Measurements from ENCODE around the gene SENP7. TPM values are rescaled to one million over a fixed set of nuclear protein-coding genes. Genes with fewer than 3 reads are reported as not detected.
"Not testable (repeated sequence)": the region's sequence is repeated elsewhere in the genome, so short reads cannot be mapped to it uniquely, and the experiment has no call there.

SENP7 gene
- polyA plus RNA-seq, 1 donor = 101 TPM

GRCh38 chr3:101529816-101530685 is 17.0 kb upstream of the SENP7 start:
- no peak for DNase-seq

- DNase-seq = no peak
Observed at GRCh38 chr3:101527906-101528305, 14.9 kb upstream of the SENP7 start.

- no peak for DNase-seq
Observed at GRCh38 chr3:101527441-101527840, 14.4 kb upstream of the SENP7 start.

GRCh38 chr3:101521211-101521701 is 8.2 kb upstream of the SENP7 start:
- DNase-seq = no peak

- no peak for DNase-seq
Observed at GRCh38 chr3:101519685-101520365, 6.8 kb upstream of the SENP7 start.

GRCh38 chr3:101518421-101518871 is 5.4 kb upstream of the SENP7 start:
- no peak for DNase-seq

GRCh38 chr3:101513419-101513986 is 491 bp upstream of the SENP7 start:
- no peak for DNase-seq

- DNase-seq = peak; percentile 67
Observed at GRCh38 chr3:101512396-101512645, 691 bp downstream of the SENP7 start.

- no peak for DNase-seq
Observed at GRCh38 chr3:101509811-101510210, 3.2 kb downstream of the SENP7 start.

GRCh38 chr3:101509281-101509680 is 3.7 kb downstream of the SENP7 start:
- DNase-seq = no peak

GRCh38 chr3:101501783-101502182 is 11.2 kb downstream of the SENP7 start:
- DNase-seq = no peak

GRCh38 chr3:101500208-101500607 is 12.8 kb downstream of the SENP7 start:
- no peak for DNase-seq

GRCh38 chr3:101497803-101498202 is 15.2 kb downstream of the SENP7 start:
- no peak for DNase-seq

GRCh38 chr3:101495552-101495951 is 17.5 kb downstream of the SENP7 start:
- DNase-seq = no peak

- no peak for DNase-seq
Observed at GRCh38 chr3:101484805-101485620, 28.0 kb downstream of the SENP7 start.

- no peak for DNase-seq
Observed at GRCh38 chr3:101478980-101479379, 34.0 kb downstream of the SENP7 start.

GRCh38 chr3:101474841-101475552 is 38.0 kb downstream of the SENP7 start:
- DNase-seq = not testable (repeated sequence)

GRCh38 chr3:101468676-101469075 is 44.3 kb downstream of the SENP7 start:
- not testable (repeated sequence) for DNase-seq

GRCh38 chr3:101467310-101467663 is 45.7 kb downstream of the SENP7 start:
- DNase-seq = not testable (repeated sequence)

- no peak for DNase-seq
Observed at GRCh38 chr3:101466465-101467309, 46.3 kb downstream of the SENP7 start.

- DNase-seq = no peak
Observed at GRCh38 chr3:101464235-101464634, 48.8 kb downstream of the SENP7 start.
